Measurements from ENCODE around the gene THAP10. TPM values are rescaled to one million over a fixed set of nuclear protein-coding genes. Genes with fewer than 3 reads are reported as not detected.
A peak's percentile ranks its signal among the peaks of the same experiment; 100 is the strongest.

THAP10 gene
- total RNA-seq, 1 donor from 2014 or later: 1.7 TPM

DNA sequence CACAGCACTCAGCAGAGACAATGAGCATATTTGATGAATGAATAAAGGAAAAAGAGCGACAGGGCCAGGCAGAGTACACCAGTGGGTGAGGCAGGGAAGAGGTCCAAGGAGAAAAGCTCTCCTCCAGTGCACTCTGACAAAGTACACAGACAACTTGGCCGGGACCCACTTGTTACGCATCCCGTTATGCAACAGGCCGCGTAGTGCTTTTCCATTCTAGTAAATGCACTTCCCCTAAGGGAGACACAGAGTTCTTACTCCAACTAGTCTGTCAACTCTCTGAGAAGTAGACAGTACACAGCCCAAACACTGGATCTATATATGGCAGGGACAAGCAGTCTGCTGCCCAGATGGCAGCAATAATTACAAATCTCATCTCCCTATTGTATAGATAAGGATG, 56.8 kb downstream of the THAP10 start:
- peak; percentile 64 for DNase-seq (ENCODE audit: extremely low spot score, unreplicated experiment)
- Mint-ChIP-seq H3K4me1 (ENCODE audit: unreplicated experiment) (peaks cover 55% of the 10 kb centered on the region), H3K27me3 (ENCODE audit: unreplicated experiment) (no peaks in the 10 kb centered on the region), H3K4me3 (ENCODE audit: unreplicated experiment) (no peak overlapping the region), H3K27ac (ENCODE audit: unreplicated experiment) (peak overlapping the region; percentile 95), H3K9me3 (ENCODE audit: unreplicated experiment) (no peaks in the 10 kb centered on the region), H3K36me3 (ENCODE audit: unreplicated experiment) (peaks cover 51% of the 10 kb centered on the region)
- TF ChIP-seq, protein P1, sequence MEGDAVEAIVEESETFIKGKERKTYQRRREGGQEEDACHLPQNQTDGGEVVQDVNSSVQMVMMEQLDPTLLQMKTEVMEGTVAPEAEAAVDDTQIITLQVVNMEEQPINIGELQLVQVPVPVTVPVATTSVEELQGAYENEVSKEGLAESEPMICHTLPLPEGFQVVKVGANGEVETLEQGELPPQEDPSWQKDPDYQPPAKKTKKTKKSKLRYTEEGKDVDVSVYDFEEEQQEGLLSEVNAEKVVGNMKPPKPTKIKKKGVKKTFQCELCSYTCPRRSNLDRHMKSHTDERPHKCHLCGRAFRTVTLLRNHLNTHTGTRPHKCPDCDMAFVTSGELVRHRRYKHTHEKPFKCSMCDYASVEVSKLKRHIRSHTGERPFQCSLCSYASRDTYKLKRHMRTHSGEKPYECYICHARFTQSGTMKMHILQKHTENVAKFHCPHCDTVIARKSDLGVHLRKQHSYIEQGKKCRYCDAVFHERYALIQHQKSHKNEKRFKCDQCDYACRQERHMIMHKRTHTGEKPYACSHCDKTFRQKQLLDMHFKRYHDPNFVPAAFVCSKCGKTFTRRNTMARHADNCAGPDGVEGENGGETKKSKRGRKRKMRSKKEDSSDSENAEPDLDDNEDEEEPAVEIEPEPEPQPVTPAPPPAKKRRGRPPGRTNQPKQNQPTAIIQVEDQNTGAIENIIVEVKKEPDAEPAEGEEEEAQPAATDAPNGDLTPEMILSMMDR (IDR thresholded peaks at IDR 0.05): no peak

DNA sequence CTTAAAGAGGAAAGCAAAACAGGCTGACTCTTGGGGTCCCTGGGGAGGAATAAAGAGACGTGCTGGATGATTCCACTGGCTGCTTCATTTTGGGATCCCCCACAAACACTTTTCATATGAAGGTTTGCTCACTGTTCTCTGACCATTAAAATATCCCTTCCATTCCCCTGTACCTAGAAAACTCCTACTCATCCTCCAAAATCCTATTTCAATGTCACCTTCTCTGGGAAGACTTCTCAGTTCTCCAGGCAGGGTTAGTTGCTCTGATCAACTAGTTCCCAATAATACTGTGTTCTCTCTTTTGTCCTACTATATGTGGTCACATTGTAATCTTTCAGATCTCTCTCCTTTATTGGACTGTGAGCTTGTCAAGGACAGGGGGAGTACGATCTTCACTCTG, 57.2 kb downstream of the THAP10 start:
- Mint-ChIP-seq H3K4me3 (ENCODE audit: unreplicated experiment) (no peak overlapping the region), H3K27ac (ENCODE audit: unreplicated experiment) (peak overlapping the region; percentile 95), H3K9me3 (ENCODE audit: unreplicated experiment) (no peaks in the 10 kb centered on the region), H3K27me3 (ENCODE audit: unreplicated experiment) (no peaks in the 10 kb centered on the region), H3K36me3 (ENCODE audit: unreplicated experiment) (peaks cover 51% of the 10 kb centered on the region), H3K4me1 (ENCODE audit: unreplicated experiment) (peaks cover 57% of the 10 kb centered on the region)
- TF ChIP-seq, protein P1 (IDR thresholded peaks at IDR 0.05): no peak
- DNase-seq (ENCODE audit: extremely low spot score, unreplicated experiment): peak; percentile 6

DNA sequence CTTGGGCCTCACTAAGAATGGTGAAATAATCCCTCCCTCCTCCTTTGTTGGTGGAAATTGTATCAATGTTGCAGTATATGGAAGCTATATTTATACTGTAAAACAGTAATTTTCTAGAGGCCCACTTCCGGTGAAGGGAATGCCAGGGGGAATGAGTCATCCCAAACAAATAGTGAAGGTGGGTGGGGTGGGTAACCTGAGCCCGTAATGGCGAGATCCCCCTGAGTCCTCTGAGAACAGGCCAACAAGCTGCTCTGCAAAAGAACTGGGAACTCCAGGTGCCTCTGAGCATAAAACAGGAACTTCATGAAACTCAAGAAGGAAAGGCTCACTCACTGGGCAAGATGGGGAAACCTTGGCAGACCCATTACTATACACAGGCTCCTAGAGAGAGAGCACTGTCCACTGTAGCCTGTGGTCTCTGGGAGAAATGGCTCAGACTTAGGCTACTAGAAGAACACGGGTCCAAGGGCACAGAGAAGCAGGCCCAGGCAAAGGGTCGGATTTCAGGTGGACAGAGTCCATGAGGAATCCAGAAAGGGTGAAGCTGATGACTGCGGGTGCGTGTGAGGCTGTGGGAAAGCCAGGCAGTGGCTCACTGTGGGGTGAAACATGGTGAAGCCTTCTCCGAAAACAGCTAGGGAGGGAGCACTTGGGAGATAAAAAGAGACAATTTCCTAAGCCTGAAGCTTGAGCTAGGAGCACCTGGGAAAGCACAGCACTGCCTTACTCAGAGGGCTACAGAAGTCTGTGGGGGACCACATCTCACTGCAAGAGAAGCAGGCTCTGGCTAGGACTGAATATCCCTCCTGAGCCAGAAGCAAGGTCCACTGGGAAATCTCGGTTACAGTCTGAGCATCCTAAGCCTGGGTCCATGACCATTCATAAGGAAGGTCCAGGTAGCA, 58.1 kb downstream of the THAP10 start:
- DNase-seq (ENCODE audit: extremely low spot score, unreplicated experiment): peak; percentile 85
- Mint-ChIP-seq H3K27me3 (ENCODE audit: unreplicated experiment) (no peaks in the 10 kb centered on the region), H3K4me1 (ENCODE audit: unreplicated experiment) (peaks cover 52% of the 10 kb centered on the region), H3K9me3 (ENCODE audit: unreplicated experiment) (no peaks in the 10 kb centered on the region), H3K36me3 (ENCODE audit: unreplicated experiment) (peaks cover 54% of the 10 kb centered on the region), H3K27ac (ENCODE audit: unreplicated experiment) (peak overlapping the region; percentile 95), H3K4me3 (ENCODE audit: unreplicated experiment) (no peak overlapping the region)
- TF ChIP-seq, protein P1 (IDR thresholded peaks at IDR 0.05): no peak

DNA sequence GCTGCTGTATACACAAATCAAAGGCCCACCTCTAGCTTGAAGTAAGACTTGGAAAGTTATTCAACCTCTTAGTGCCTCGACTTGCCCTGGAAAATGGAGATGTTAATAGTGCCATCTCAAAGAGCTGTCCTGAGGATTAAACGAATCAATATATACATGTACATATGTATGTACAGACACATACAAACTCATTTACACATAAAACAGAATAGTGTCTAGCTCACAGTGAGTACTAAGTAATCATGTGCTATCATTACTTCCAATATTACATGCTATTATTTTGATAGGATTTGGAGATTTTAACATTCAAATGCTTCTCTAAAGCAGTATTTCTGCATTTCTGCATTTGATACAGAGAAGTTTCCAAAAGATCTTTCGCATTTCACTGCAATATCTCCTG, 58.8 kb downstream of the THAP10 start:
- no peaks in the 10 kb centered on the region for H3K27me3 Mint-ChIP-seq (ENCODE audit: unreplicated experiment)
- H3K36me3 Mint-ChIP-seq (ENCODE audit: unreplicated experiment): peaks cover 52% of the 10 kb centered on the region
- DNase-seq (ENCODE audit: extremely low spot score, unreplicated experiment): peak; percentile 3
- peaks cover 48% of the 10 kb centered on the region for H3K4me1 Mint-ChIP-seq (ENCODE audit: unreplicated experiment)
- TF ChIP-seq, protein P1 (IDR thresholded peaks at IDR 0.05): no peak
- no peaks in the 10 kb centered on the region for H3K9me3 Mint-ChIP-seq (ENCODE audit: unreplicated experiment)
- H3K4me3 Mint-ChIP-seq (ENCODE audit: unreplicated experiment): no peak overlapping the region
- peak overlapping the region; percentile 95 for H3K27ac Mint-ChIP-seq (ENCODE audit: unreplicated experiment)

DNA sequence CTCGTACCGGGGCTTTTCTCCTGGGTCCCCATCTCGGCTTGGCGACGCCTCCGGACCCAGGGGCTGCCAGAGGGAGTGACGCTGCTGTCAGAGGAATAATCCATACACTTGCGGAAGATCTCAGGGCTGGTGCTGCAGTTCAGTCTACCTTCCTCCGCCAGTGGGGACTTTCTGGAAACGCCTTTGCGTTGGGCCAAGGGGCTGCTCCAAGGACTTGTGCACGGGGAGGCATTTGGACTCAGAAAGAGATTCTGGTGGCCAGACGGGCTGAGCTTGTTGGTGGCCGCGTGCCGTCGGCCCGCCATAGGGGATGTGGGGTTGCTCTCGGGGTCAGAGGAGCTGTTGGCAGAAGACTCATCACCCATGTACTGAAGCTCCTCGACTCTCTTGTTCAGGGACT, 60.1 kb downstream of the THAP10 start:
- no peaks in the 10 kb centered on the region for H3K9me3 Mint-ChIP-seq (ENCODE audit: unreplicated experiment)
- DNase-seq (ENCODE audit: extremely low spot score, unreplicated experiment): peak; percentile 78
- peak overlapping the region; percentile 95 for H3K27ac Mint-ChIP-seq (ENCODE audit: unreplicated experiment)
- H3K4me3 Mint-ChIP-seq (ENCODE audit: unreplicated experiment): no peak overlapping the region
- H3K36me3 Mint-ChIP-seq (ENCODE audit: unreplicated experiment): peaks cover 54% of the 10 kb centered on the region
- no peaks in the 10 kb centered on the region for H3K27me3 Mint-ChIP-seq (ENCODE audit: unreplicated experiment)
- H3K4me1 Mint-ChIP-seq (ENCODE audit: unreplicated experiment): peaks cover 54% of the 10 kb centered on the region
- TF ChIP-seq, protein P1 (IDR thresholded peaks at IDR 0.05): no peak
